ENCODE measurements around the gene JAML.

DNA sequence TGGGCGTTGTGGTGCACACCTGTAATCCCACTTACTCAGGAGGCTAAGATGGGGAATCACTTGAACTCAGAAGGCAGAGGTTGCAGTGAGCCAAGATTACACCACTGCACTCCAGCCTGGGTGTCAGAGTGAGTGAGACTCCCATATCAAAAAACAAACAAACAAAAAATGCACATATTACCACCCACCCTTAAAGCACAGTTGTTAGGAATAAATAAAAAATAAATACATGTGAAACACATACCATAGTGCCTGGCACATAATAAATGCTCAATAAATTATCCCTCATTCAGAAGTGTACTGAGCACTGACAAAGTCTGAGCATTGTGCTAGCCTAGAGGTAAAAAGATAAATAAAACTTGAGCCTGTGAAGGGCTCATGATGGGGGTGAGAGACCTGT lies 9.0 kb upstream of the JAML start:
- TF ChIP-seq, protein P1, sequence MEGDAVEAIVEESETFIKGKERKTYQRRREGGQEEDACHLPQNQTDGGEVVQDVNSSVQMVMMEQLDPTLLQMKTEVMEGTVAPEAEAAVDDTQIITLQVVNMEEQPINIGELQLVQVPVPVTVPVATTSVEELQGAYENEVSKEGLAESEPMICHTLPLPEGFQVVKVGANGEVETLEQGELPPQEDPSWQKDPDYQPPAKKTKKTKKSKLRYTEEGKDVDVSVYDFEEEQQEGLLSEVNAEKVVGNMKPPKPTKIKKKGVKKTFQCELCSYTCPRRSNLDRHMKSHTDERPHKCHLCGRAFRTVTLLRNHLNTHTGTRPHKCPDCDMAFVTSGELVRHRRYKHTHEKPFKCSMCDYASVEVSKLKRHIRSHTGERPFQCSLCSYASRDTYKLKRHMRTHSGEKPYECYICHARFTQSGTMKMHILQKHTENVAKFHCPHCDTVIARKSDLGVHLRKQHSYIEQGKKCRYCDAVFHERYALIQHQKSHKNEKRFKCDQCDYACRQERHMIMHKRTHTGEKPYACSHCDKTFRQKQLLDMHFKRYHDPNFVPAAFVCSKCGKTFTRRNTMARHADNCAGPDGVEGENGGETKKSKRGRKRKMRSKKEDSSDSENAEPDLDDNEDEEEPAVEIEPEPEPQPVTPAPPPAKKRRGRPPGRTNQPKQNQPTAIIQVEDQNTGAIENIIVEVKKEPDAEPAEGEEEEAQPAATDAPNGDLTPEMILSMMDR (IDR thresholded peaks at IDR 0.05), result no peak
- TF ChIP-seq EP300 (IDR thresholded peaks at IDR 0.05), result no peak

Measured in esophagus muscularis mucosa (tissue), 3 donors.